A673 (cell line): ENCODE measurements around the gene RPS6KA2. TPM values are rescaled to one million over a fixed set of nuclear protein-coding genes. Genes with fewer than 3 reads are reported as not detected.

Experiments used
- BruUV-seq: library from RNA; stranded (reverse); fragments of 400-500 nt; replicated peaks from 2 replicates; lab custom pipeline; 2021; lab: Mats Ljungman, UMichigan
- CTCF ChIA-PET: fragments of 300-600 bp; sonication (Branson Sonifier 250); formaldehyde crosslinking; loops from one replicate; lab custom pipeline; 2022; ENCODE audit warnings: antibody characterized with exemption; lab: Charles Lee
- POLR2A ChIA-PET: fragments of 300-600 bp; sonication (Branson Sonifier 250); formaldehyde crosslinking; loops from one replicate; lab custom pipeline; 2022; ENCODE audit warnings: antibody characterized with exemption; ENCODE audit not compliant: low non-redundant PET; lab: Charles Lee
- DNase-seq: peaks from one replicate; pipeline ENCODE4 v3.0.0-alpha.2; 2015; ENCODE audit warnings: low spot score
- H3K27ac ChIP-seq: fragments of 200-600 bp; sonication (generic); 2 replicates; pipeline ENCODE4 v1.5.1; 2016; ENCODE audit warnings: mixed run types, low read depth, mild to moderate bottlenecking, mixed read lengths, antibody characterized with exemption, low read length; ENCODE audit not compliant: poor library complexity, severe bottlenecking
- H3K27me3 ChIP-seq: fragments of 200-600 bp; sonication (generic); replicated peaks from 2 replicates; pipeline ENCODE4 v1.6.1; 2017; ENCODE audit warnings: mixed run types, low read depth, mild to moderate bottlenecking, mixed read lengths, antibody characterized with exemption, low read length; ENCODE audit not compliant: insufficient read depth, poor library complexity
- H3K36me3 ChIP-seq: fragments of 200-600 bp; sonication (generic); 2 replicates; pipeline ENCODE4 v1.6.1; 2016; ENCODE audit warnings: mixed run types, mild to moderate bottlenecking, mixed read lengths, antibody characterized with exemption, low read length; ENCODE audit not compliant: insufficient read depth, poor library complexity, severe bottlenecking
- H3K4me1 ChIP-seq: fragments of 200-600 bp; sonication (generic); 2 replicates; pipeline ENCODE4 v1.6.1; 2017; ENCODE audit warnings: mixed run types, mild to moderate bottlenecking, mixed read lengths, antibody characterized with exemption, low read length; ENCODE audit not compliant: insufficient read depth, poor library complexity, severe bottlenecking
- H3K4me3 ChIP-seq: fragments of 200-600 bp; sonication (generic); 2 replicates; pipeline ENCODE4 v1.5.1; 2016; ENCODE audit warnings: low read depth, mixed run types, mild to moderate bottlenecking, mixed read lengths, low read length; ENCODE audit not compliant: poor library complexity, severe bottlenecking
- H3K9me3 ChIP-seq: fragments of 200-600 bp; sonication (generic); 2 replicates; pipeline ENCODE4 v1.6.1; 2016; ENCODE audit warnings: mixed run types, low read depth, mild to moderate bottlenecking, mixed read lengths, antibody characterized with exemption, low read length; ENCODE audit not compliant: poor library complexity, severe bottlenecking
- CTCF ChIP-seq: fragments of 300-800, 200-600 bp; sonication (generic); conservative IDR thresholded peaks from 2 replicates; pipeline ENCODE4 v1.5.1; 2017; ENCODE audit warnings: low read depth, mild to moderate bottlenecking, antibody characterized with exemption, low read length, moderate library complexity, mixed read lengths
- EZH2 ChIP-seq: fragments of 200-600 bp; sonication (generic); IDR thresholded peaks from 2 replicates; pipeline ENCODE4 v1.6.1; 2017; ENCODE audit warnings: borderline replicate concordance, low read depth, mild to moderate bottlenecking, mixed read lengths, antibody characterized with exemption, low read length; ENCODE audit not compliant: poor library complexity, severe bottlenecking
- intact Hi-C: fragments of 100-400 bp; cut with micrococcal nuclease; formaldehyde crosslinking; loops from one replicate; pipeline ENCODE4 v1.10.0; 2022; ENCODE audit not compliant: unreplicated experiment
- total RNA-seq: library from RNA; stranded (reverse); gene quantifications from 2 replicates; pipeline ENCODE4 v1.2.3, GENCODE V29; 2021

Gene RPS6KA2
- total RNA-seq, 1 experiment from 2014 or later, result 30.1 TPM

GRCh38 chr6:166498661-166499349 is 128.2 kb downstream of the RPS6KA2 start:
- no peak for DNase-seq
- peaks cover 3% of the 10 kb centered on the region for H3K36me3 ChIP-seq
- TF ChIP-seq EZH2 (no peak), CTCF (no peak)
- H3K27ac ChIP-seq, result no peak overlapping the region
- H3K9me3 ChIP-seq, result no peaks in the 10 kb centered on the region
- intact Hi-C loops, result no loop called here
- ChIA-PET CTCF (no interaction called here), POLR2A (no interaction called here)
- H3K4me3 ChIP-seq, result no peak overlapping the region
- H3K27me3 ChIP-seq, result no peaks in the 10 kb centered on the region
- no TSS peak for BruUV-seq
- H3K4me1 ChIP-seq, result no peaks in the 10 kb centered on the region

GRCh38 chr6:166498228-166498627 is 128.8 kb downstream of the RPS6KA2 start:
- no peaks in the 10 kb centered on the region for H3K27me3 ChIP-seq
- no peak for DNase-seq
- no peak overlapping the region for H3K27ac ChIP-seq
- no peak overlapping the region for H3K4me3 ChIP-seq
- intact Hi-C loops, result no loop called here
- TF ChIP-seq CTCF (no peak), EZH2 (no peak)
- H3K36me3 ChIP-seq, result no peaks in the 10 kb centered on the region
- CTCF ChIA-PET, result no interaction called here
- BruUV-seq, result no TSS peak
- POLR2A ChIA-PET, result no interaction called here
- H3K4me1 ChIP-seq, result no peaks in the 10 kb centered on the region
- no peaks in the 10 kb centered on the region for H3K9me3 ChIP-seq

- BruUV-seq, result no TSS peak
- Histone ChIP-seq H3K9me3 (no peaks in the 10 kb centered on the region), H3K4me3 (no peak overlapping the region), H3K27ac (no peak overlapping the region), H3K36me3 (no peaks in the 10 kb centered on the region), H3K4me1 (no peaks in the 10 kb centered on the region), H3K27me3 (no peaks in the 10 kb centered on the region)
- TF ChIP-seq EZH2 (no peak), CTCF (no peak)
- intact Hi-C loops, result no loop called here
- ChIA-PET POLR2A (no interaction called here), CTCF (no interaction called here)
- no peak for DNase-seq
Observed at GRCh38 chr6:166497087-166497899, 129.8 kb downstream of the RPS6KA2 start.
